Measurements from ENCODE around the gene TANK. TPM values are rescaled to one million over a fixed set of nuclear protein-coding genes. Genes with fewer than 3 reads are reported as not detected.

Gene TANK
- total RNA-seq, 1 experiment from 2014 or later, result 24.5 TPM

DNA sequence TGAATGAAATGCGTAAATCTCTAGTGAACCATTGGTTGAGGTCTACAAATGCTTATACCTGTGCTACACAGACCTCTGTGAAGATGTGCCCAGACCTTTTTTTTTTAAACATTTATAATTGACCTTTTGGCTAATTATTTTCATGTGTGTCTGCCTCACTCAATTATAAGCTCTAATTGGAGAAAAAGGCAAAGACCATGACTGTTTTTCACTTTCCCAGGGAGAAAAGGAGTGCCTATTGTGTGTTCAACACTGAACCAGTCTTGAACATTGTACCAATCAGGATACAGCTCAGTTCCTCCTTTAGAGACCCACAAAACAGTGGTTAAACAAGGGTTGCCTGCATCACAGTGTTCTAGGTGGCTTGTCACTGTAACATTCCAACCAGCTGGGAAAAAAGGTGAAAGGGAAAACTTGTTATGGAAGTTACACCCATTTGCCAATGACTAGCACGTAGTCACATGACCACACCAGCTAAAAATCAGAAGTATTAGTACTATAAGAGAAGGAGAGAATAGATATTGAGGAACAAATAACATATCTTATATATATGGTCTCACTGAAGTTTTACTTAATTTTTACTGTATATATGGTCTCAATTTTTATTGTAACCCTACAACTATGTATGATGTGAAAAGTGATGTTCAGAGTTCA is 13.4 kb downstream of the TANK start:
- DNase-seq (ENCODE audit: low spot score), result no peak
- POLR2A ChIA-PET, result no interaction called here
- Mint-ChIP-seq H3K4me1 (peaks cover 50% of the 10 kb centered on the region), H3K4me3 (no peak overlapping the region), H3K27ac (no peak overlapping the region), H3K36me3 (peaks cover 22% of the 10 kb centered on the region), H3K9me3 (peaks cover 20% of the 10 kb centered on the region), H3K27me3 (ENCODE audit: low read depth) (no peaks in the 10 kb centered on the region)
- CTCF ChIA-PET, result no interaction called here
- TF ChIP-seq ZNF416 (CRISPR knock-in tag; IDR thresholded peaks at IDR 0.05), result no peak
- TF ChIP-seq, protein P1, sequence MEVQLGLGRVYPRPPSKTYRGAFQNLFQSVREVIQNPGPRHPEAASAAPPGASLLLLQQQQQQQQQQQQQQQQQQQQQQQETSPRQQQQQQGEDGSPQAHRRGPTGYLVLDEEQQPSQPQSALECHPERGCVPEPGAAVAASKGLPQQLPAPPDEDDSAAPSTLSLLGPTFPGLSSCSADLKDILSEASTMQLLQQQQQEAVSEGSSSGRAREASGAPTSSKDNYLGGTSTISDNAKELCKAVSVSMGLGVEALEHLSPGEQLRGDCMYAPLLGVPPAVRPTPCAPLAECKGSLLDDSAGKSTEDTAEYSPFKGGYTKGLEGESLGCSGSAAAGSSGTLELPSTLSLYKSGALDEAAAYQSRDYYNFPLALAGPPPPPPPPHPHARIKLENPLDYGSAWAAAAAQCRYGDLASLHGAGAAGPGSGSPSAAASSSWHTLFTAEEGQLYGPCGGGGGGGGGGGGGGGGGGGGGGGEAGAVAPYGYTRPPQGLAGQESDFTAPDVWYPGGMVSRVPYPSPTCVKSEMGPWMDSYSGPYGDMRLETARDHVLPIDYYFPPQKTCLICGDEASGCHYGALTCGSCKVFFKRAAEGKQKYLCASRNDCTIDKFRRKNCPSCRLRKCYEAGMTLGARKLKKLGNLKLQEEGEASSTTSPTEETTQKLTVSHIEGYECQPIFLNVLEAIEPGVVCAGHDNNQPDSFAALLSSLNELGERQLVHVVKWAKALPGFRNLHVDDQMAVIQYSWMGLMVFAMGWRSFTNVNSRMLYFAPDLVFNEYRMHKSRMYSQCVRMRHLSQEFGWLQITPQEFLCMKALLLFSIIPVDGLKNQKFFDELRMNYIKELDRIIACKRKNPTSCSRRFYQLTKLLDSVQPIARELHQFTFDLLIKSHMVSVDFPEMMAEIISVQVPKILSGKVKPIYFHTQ (CRISPR knock-in tag; IDR thresholded peaks at IDR 0.05), result no peak
- TF ChIP-seq, protein P2, sequence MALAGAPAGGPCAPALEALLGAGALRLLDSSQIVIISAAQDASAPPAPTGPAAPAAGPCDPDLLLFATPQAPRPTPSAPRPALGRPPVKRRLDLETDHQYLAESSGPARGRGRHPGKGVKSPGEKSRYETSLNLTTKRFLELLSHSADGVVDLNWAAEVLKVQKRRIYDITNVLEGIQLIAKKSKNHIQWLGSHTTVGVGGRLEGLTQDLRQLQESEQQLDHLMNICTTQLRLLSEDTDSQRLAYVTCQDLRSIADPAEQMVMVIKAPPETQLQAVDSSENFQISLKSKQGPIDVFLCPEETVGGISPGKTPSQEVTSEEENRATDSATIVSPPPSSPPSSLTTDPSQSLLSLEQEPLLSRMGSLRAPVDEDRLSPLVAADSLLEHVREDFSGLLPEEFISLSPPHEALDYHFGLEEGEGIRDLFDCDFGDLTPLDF (CRISPR knock-in tag; IDR thresholded peaks at IDR 0.05), result no peak
- TF ChIP-seq NFATC4 (CRISPR knock-in tag; IDR thresholded peaks at IDR 0.05), result no peak
- no peak for TF ChIP-seq ESRRA (CRISPR knock-in tag; IDR thresholded peaks at IDR 0.05; ENCODE audit: borderline replicate concordance)
- no peak for TF ChIP-seq ZNF219 (CRISPR knock-in tag; IDR thresholded peaks at IDR 0.05; ENCODE audit: borderline replicate concordance)
- TF ChIP-seq, protein P3, sequence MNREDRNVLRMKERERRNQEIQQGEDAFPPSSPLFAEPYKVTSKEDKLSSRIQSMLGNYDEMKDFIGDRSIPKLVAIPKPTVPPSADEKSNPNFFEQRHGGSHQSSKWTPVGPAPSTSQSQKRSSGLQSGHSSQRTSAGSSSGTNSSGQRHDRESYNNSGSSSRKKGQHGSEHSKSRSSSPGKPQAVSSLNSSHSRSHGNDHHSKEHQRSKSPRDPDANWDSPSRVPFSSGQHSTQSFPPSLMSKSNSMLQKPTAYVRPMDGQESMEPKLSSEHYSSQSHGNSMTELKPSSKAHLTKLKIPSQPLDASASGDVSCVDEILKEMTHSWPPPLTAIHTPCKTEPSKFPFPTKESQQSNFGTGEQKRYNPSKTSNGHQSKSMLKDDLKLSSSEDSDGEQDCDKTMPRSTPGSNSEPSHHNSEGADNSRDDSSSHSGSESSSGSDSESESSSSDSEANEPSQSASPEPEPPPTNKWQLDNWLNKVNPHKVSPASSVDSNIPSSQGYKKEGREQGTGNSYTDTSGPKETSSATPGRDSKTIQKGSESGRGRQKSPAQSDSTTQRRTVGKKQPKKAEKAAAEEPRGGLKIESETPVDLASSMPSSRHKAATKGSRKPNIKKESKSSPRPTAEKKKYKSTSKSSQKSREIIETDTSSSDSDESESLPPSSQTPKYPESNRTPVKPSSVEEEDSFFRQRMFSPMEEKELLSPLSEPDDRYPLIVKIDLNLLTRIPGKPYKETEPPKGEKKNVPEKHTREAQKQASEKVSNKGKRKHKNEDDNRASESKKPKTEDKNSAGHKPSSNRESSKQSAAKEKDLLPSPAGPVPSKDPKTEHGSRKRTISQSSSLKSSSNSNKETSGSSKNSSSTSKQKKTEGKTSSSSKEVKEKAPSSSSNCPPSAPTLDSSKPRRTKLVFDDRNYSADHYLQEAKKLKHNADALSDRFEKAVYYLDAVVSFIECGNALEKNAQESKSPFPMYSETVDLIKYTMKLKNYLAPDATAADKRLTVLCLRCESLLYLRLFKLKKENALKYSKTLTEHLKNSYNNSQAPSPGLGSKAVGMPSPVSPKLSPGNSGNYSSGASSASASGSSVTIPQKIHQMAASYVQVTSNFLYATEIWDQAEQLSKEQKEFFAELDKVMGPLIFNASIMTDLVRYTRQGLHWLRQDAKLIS (CRISPR knock-in tag; IDR thresholded peaks at IDR 0.05; ENCODE audit: borderline replicate concordance), result no peak
- TF ChIP-seq TP53 (CRISPR knock-in tag; IDR thresholded peaks at IDR 0.05), result no peak
- no peak for TF ChIP-seq ZNF671 (CRISPR knock-in tag; IDR thresholded peaks at IDR 0.05)
- TF ChIP-seq RELA (CRISPR knock-in tag; IDR thresholded peaks at IDR 0.05; ENCODE audit: borderline replicate concordance), result no peak
- TF ChIP-seq PRRX2 (CRISPR knock-in tag; IDR thresholded peaks at IDR 0.05), result no peak
- no peak for TF ChIP-seq MXD4 (CRISPR knock-in tag; IDR thresholded peaks at IDR 0.05; ENCODE audit: borderline replicate concordance)
- TF ChIP-seq ZNF138 (CRISPR knock-in tag; conservative IDR thresholded peaks at IDR 0.05), result no peak
- no peak for TF ChIP-seq JAZF1 (CRISPR knock-in tag; IDR thresholded peaks at IDR 0.05)
- TF ChIP-seq ZNF317 (CRISPR knock-in tag; IDR thresholded peaks at IDR 0.05; ENCODE audit: borderline replicate concordance, low read depth), result no peak
- TF ChIP-seq SP1 (CRISPR knock-in tag; conservative IDR thresholded peaks at IDR 0.05), result no peak
- TF ChIP-seq, protein P4, sequence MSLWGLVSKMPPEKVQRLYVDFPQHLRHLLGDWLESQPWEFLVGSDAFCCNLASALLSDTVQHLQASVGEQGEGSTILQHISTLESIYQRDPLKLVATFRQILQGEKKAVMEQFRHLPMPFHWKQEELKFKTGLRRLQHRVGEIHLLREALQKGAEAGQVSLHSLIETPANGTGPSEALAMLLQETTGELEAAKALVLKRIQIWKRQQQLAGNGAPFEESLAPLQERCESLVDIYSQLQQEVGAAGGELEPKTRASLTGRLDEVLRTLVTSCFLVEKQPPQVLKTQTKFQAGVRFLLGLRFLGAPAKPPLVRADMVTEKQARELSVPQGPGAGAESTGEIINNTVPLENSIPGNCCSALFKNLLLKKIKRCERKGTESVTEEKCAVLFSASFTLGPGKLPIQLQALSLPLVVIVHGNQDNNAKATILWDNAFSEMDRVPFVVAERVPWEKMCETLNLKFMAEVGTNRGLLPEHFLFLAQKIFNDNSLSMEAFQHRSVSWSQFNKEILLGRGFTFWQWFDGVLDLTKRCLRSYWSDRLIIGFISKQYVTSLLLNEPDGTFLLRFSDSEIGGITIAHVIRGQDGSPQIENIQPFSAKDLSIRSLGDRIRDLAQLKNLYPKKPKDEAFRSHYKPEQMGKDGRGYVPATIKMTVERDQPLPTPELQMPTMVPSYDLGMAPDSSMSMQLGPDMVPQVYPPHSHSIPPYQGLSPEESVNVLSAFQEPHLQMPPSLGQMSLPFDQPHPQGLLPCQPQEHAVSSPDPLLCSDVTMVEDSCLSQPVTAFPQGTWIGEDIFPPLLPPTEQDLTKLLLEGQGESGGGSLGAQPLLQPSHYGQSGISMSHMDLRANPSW (CRISPR knock-in tag; conservative IDR thresholded peaks at IDR 0.05; ENCODE audit: low read depth), result no peak
- no peak for TF ChIP-seq TEAD1 (CRISPR knock-in tag; IDR thresholded peaks at IDR 0.05)
- no peak for ATAC-seq

Data from WTC11 (cell line).